Caco-2 (cell line): ENCODE measurements around the gene TMEM151A. TPM values are rescaled to one million over a fixed set of nuclear protein-coding genes. Genes with fewer than 3 reads are reported as not detected.

Experiments used
- BruUV-seq: library from RNA; stranded (reverse); fragments of 400-500 nt; replicated peaks from 2 replicates; lab custom pipeline; 2021; lab: Mats Ljungman, UMichigan
- CTCF ChIA-PET: fragments of 300-600 bp; sonication (Branson Sonifier 250); formaldehyde crosslinking; loops from one replicate; lab custom pipeline; 2022; ENCODE audit warnings: antibody characterized with exemption; lab: Charles Lee
- POLR2A ChIA-PET: fragments of 300-600 bp; sonication (Branson Sonifier 250); formaldehyde crosslinking; loops from one replicate; lab custom pipeline; 2022; ENCODE audit warnings: antibody characterized with exemption; lab: Charles Lee
- DNase-seq, 2 experiments: peaks; one replicate each; pipeline versions ENCODE4 v3.0.0 to v3.0.0-alpha.2; 2020 to 2022
- H3K27me3 ChIP-seq: replicated peaks from 2 replicates; pipeline ENCODE4 v1.6.0; 2011; ENCODE audit warnings: low read length; ENCODE audit not compliant: control insufficient read depth, insufficient read depth
- H3K36me3 ChIP-seq: 2 replicates; pipeline ENCODE4 v1.5.1; 2011; ENCODE audit warnings: low read length; ENCODE audit not compliant: control insufficient read depth, insufficient read depth
- H3K4me1 ChIP-seq: fragments of 250-450 bp; sonication (Bioruptor Pico); 2 replicates; pipeline ENCODE4 v1.5.1; 2020; ENCODE audit warnings: mild to moderate bottlenecking
- H3K4me3 ChIP-seq: 2 replicates; pipeline ENCODE4 v1.5.1; 2011; ENCODE audit warnings: low read depth, mild to moderate bottlenecking, control low read depth, low read length
- H3K9me3 ChIP-seq: fragments of 250-450 bp; sonication (Bioruptor Pico); 2 replicates; pipeline ENCODE4 v1.5.1; 2020; ENCODE audit warnings: mild to moderate bottlenecking, moderate library complexity
- H3K27ac Mint-ChIP-seq: one replicate; pipeline ENCODE4 v1.8.0; 2022; ENCODE audit warnings: mixed read lengths; ENCODE audit not compliant: unreplicated experiment
- H3K27me3 Mint-ChIP-seq: one replicate; pipeline ENCODE4 v1.8.0; 2022; ENCODE audit warnings: mixed read lengths; ENCODE audit not compliant: insufficient read depth, unreplicated experiment
- H3K36me3 Mint-ChIP-seq: one replicate; pipeline ENCODE4 v1.8.0; 2022; ENCODE audit warnings: mild to moderate bottlenecking, mixed read lengths; ENCODE audit not compliant: insufficient read depth, unreplicated experiment
- H3K4me1 Mint-ChIP-seq: one replicate; pipeline ENCODE4 v1.8.0; 2022; ENCODE audit warnings: low read depth, mixed read lengths; ENCODE audit not compliant: unreplicated experiment
- H3K4me3 Mint-ChIP-seq: one replicate; pipeline ENCODE4 v1.8.0; 2022; ENCODE audit warnings: mild to moderate bottlenecking, moderate library complexity, mixed read lengths; ENCODE audit not compliant: unreplicated experiment
- H3K9me3 Mint-ChIP-seq: one replicate; pipeline ENCODE4 v1.8.0; 2022; ENCODE audit warnings: mixed read lengths; ENCODE audit not compliant: unreplicated experiment
- CTCF ChIP-seq, 2 experiments: fragments of 200-600 bp in 1 of 2; IDR thresholded peaks; 1 replicate in 1 of 2; 2 replicates in 1 of 2; pipeline versions ENCODE4 v1.5.1 to v1.8.0; 2011 to 2022; ENCODE audit warnings: antibody characterized with exemption in 1 of 2, control low read depth in 1 of 2, inconsistent platforms in 1 of 2, low read depth in 1 of 2, low read length in 1 of 2, mild to moderate bottlenecking in 1 of 2, moderate library complexity in 1 of 2; ENCODE audit not compliant: insufficient read depth in 1 of 2, severe bottlenecking in 1 of 2, unreplicated experiment in 1 of 2
- intact Hi-C: fragments of 100-400 bp; cut with micrococcal nuclease; formaldehyde crosslinking; loops from one replicate; pipeline ENCODE4 v1.10.0; 2022; ENCODE audit not compliant: unreplicated experiment
- total RNA-seq: library from RNA; stranded (reverse); gene quantifications from 2 replicates; pipeline ENCODE4 v1.2.3, GENCODE V29; 2022

The TMEM151A gene
- total RNA-seq, 1 experiment from 2014 or later = 0.68 TPM

- H3K4me3 ChIP-seq = no peak overlapping the region
- no peak for TF ChIP-seq CTCF (IDR thresholded peaks at IDR 0.05; ENCODE audit: insufficient read depth in 1 of 2, low read depth in 1 of 2, low read length in 1 of 2, severe bottlenecking in 1 of 2, unreplicated experiment in 1 of 2)
- ChIA-PET POLR2A (interaction anchor here (0.6 kb wide), 1 partner anchor 185 kb away, joined by 3 read pairs; no protein-coding TSS in a partner anchor), CTCF (interaction anchor here (0.8 to 3.0 kb wide), 5 partner anchors 8 to 105 kb away, joined by 5 to 34 read pairs (median 8); partner anchors contain the start of gene RIN1)
- no peaks in the 10 kb centered on the region for H3K27me3 Mint-ChIP-seq
- no peaks in the 10 kb centered on the region for H3K9me3 Mint-ChIP-seq
- no peaks in the 10 kb centered on the region for H3K36me3 ChIP-seq
- peaks cover 46% of the 10 kb centered on the region for H3K4me1 ChIP-seq
- H3K27me3 ChIP-seq = no peaks in the 10 kb centered on the region
- H3K4me1 Mint-ChIP-seq = peaks cover 26% of the 10 kb centered on the region
- no peaks in the 10 kb centered on the region for H3K9me3 ChIP-seq
- no peak for DNase-seq
- peak overlapping the region; percentile 15 for H3K27ac Mint-ChIP-seq
- intact Hi-C loops = loop anchor here (1.0 to 2.0 kb wide), 3 partner anchors 9 to 39 kb away; partner anchors contain the start of genes RIN1 and YIF1A
- no TSS peak for BruUV-seq
- H3K4me3 Mint-ChIP-seq = no peak overlapping the region
- peaks cover 2% of the 10 kb centered on the region for H3K36me3 Mint-ChIP-seq
Observed at GRCh38 chr11:66327171-66328030, 35.7 kb downstream of the TMEM151A start.

GRCh38 chr11:66328031-66328301 is 36.3 kb downstream of the TMEM151A start:
- no peaks in the 10 kb centered on the region for H3K9me3 ChIP-seq
- Mint-ChIP-seq H3K36me3 (peaks cover 8% of the 10 kb centered on the region), H3K9me3 (no peaks in the 10 kb centered on the region), H3K4me3 (peak overlapping the region; percentile 32), H3K27me3 (no peaks in the 10 kb centered on the region), H3K4me1 (peaks cover 20% of the 10 kb centered on the region), H3K27ac (peak overlapping the region; percentile 15)
- intact Hi-C loops = loop anchor here (1.0 to 2.0 kb wide), 3 partner anchors 8 to 39 kb away; partner anchors contain the start of genes RIN1 and YIF1A
- H3K4me1 ChIP-seq = peaks cover 42% of the 10 kb centered on the region
- no peak overlapping the region for H3K4me3 ChIP-seq
- no TSS peak for BruUV-seq
- CTCF ChIA-PET = interaction anchor here (3.0 kb wide), 1 partner anchor 16 kb away, joined by 34 read pairs; no protein-coding TSS in a partner anchor
- DNase-seq = no peak
- H3K27me3 ChIP-seq = no peaks in the 10 kb centered on the region
- TF ChIP-seq CTCF (IDR thresholded peaks at IDR 0.05; ENCODE audit: insufficient read depth in 1 of 2, low read depth in 1 of 2, low read length in 1 of 2, severe bottlenecking in 1 of 2, unreplicated experiment in 1 of 2) = no peak
- POLR2A ChIA-PET = no interaction called here
- H3K36me3 ChIP-seq = no peaks in the 10 kb centered on the region

- no peaks in the 10 kb centered on the region for H3K36me3 ChIP-seq
- no peak overlapping the region for H3K4me3 ChIP-seq
- Mint-ChIP-seq H3K4me1 (peaks cover 17% of the 10 kb centered on the region), H3K36me3 (peaks cover 8% of the 10 kb centered on the region), H3K27me3 (no peaks in the 10 kb centered on the region), H3K27ac (peak overlapping the region; percentile 15), H3K9me3 (no peaks in the 10 kb centered on the region), H3K4me3 (peak overlapping the region; percentile 32)
- H3K4me1 ChIP-seq = peaks cover 41% of the 10 kb centered on the region
- ChIA-PET CTCF (interaction anchor here (0.7 to 3.0 kb wide), 3 partner anchors 10 to 148 kb away, joined by 4 to 34 read pairs (median 5); no protein-coding TSS in a partner anchor), POLR2A (interaction anchor here (1.2 kb wide), 1 partner anchor 16 kb away, joined by 3 read pairs; no protein-coding TSS in a partner anchor)
- DNase-seq = peak; percentile 83 to 89
- TF ChIP-seq CTCF (IDR thresholded peaks at IDR 0.05; ENCODE audit: insufficient read depth in 1 of 2, low read depth in 1 of 2, low read length in 1 of 2, severe bottlenecking in 1 of 2, unreplicated experiment in 1 of 2) = peak; percentile 95 to 97
- intact Hi-C loops = loop anchor here (1.0 to 2.0 kb wide), 3 partner anchors 8 to 40 kb away; partner anchors contain the start of genes RIN1 and YIF1A
- H3K9me3 ChIP-seq = no peaks in the 10 kb centered on the region
- BruUV-seq = no TSS peak
- H3K27me3 ChIP-seq = no peaks in the 10 kb centered on the region
Observed at GRCh38 chr11:66328302-66329144, 36.8 kb downstream of the TMEM151A start.
